ENCODE results near the gene NCBP3. TPM values are rescaled to one million over a fixed set of nuclear protein-coding genes. Genes with fewer than 3 reads are reported as not detected.

Gene NCBP3
- total RNA-seq, 1 donor from 2014 or later: 133 TPM

- H3K27me3 Mint-ChIP-seq (ENCODE audit: unreplicated experiment): peaks cover 6% of the 10 kb centered on the region
- H3K4me3 Mint-ChIP-seq (ENCODE audit: unreplicated experiment): no peak overlapping the region
Measured at GRCh38 chr17:3804503-3804931, 41.5 kb downstream of the NCBP3 start.

GRCh38 chr17:3803308-3803640 lies 42.8 kb downstream of the NCBP3 start:
- H3K36me3 Mint-ChIP-seq (ENCODE audit: unreplicated experiment): no peaks in the 10 kb centered on the region
- H3K9me3 Mint-ChIP-seq (ENCODE audit: unreplicated experiment): peaks cover 2% of the 10 kb centered on the region

More at GRCh38 chr17:3804503-3804931, 41.5 kb downstream of the NCBP3 start:
- TF ChIP-seq CTCF (IDR thresholded peaks at IDR 0.05; ENCODE audit: partially characterized antibody, unreplicated experiment): no peak
- DNase-seq: no peak
- Mint-ChIP-seq H3K4me1 (ENCODE audit: low read depth, unreplicated experiment) (no peaks in the 10 kb centered on the region), H3K36me3 (ENCODE audit: unreplicated experiment) (no peaks in the 10 kb centered on the region), H3K27ac (ENCODE audit: unreplicated experiment) (no peak overlapping the region), H3K9me3 (ENCODE audit: unreplicated experiment) (peaks cover 2% of the 10 kb centered on the region)

GRCh38 chr17:3802461-3803307 lies 43.4 kb downstream of the NCBP3 start:
- Mint-ChIP-seq H3K36me3 (ENCODE audit: unreplicated experiment) (no peaks in the 10 kb centered on the region), H3K4me3 (ENCODE audit: unreplicated experiment) (no peak overlapping the region), H3K27me3 (ENCODE audit: unreplicated experiment) (peaks cover 9% of the 10 kb centered on the region), H3K9me3 (ENCODE audit: unreplicated experiment) (peaks cover 2% of the 10 kb centered on the region), H3K4me1 (ENCODE audit: low read depth, unreplicated experiment) (no peaks in the 10 kb centered on the region), H3K27ac (ENCODE audit: unreplicated experiment) (no peak overlapping the region)
- no peak for DNase-seq
- TF ChIP-seq CTCF (IDR thresholded peaks at IDR 0.05; ENCODE audit: partially characterized antibody, unreplicated experiment): no peak

More at GRCh38 chr17:3803308-3803640, 42.8 kb downstream of the NCBP3 start:
- peaks cover 8% of the 10 kb centered on the region for H3K27me3 Mint-ChIP-seq (ENCODE audit: unreplicated experiment)
- no peak overlapping the region for H3K4me3 Mint-ChIP-seq (ENCODE audit: unreplicated experiment)
- no peak overlapping the region for H3K27ac Mint-ChIP-seq (ENCODE audit: unreplicated experiment)
- no peaks in the 10 kb centered on the region for H3K4me1 Mint-ChIP-seq (ENCODE audit: low read depth, unreplicated experiment)
- no peak for DNase-seq
- no peak for TF ChIP-seq CTCF (IDR thresholded peaks at IDR 0.05; ENCODE audit: partially characterized antibody, unreplicated experiment)

- DNase-seq: no peak
- Mint-ChIP-seq H3K27me3 (ENCODE audit: unreplicated experiment) (peaks cover 9% of the 10 kb centered on the region), H3K4me1 (ENCODE audit: low read depth, unreplicated experiment) (no peaks in the 10 kb centered on the region), H3K27ac (ENCODE audit: unreplicated experiment) (no peak overlapping the region), H3K9me3 (ENCODE audit: unreplicated experiment) (peaks cover 2% of the 10 kb centered on the region), H3K36me3 (ENCODE audit: unreplicated experiment) (no peaks in the 10 kb centered on the region), H3K4me3 (ENCODE audit: unreplicated experiment) (no peak overlapping the region)
- no peak for TF ChIP-seq CTCF (IDR thresholded peaks at IDR 0.05; ENCODE audit: partially characterized antibody, unreplicated experiment)
Measured at GRCh38 chr17:3801792-3802191, 44.3 kb downstream of the NCBP3 start.

- no peak for DNase-seq
- H3K36me3 Mint-ChIP-seq (ENCODE audit: unreplicated experiment): no peaks in the 10 kb centered on the region
Measured at GRCh38 chr17:3801347-3801746, 44.7 kb downstream of the NCBP3 start.

More at GRCh38 chr17:3801347-3801746, 44.7 kb downstream of the NCBP3 start:
- Mint-ChIP-seq H3K27ac (ENCODE audit: unreplicated experiment) (no peak overlapping the region), H3K4me1 (ENCODE audit: low read depth, unreplicated experiment) (no peaks in the 10 kb centered on the region), H3K9me3 (ENCODE audit: unreplicated experiment) (peaks cover 2% of the 10 kb centered on the region), H3K4me3 (ENCODE audit: unreplicated experiment) (no peak overlapping the region), H3K27me3 (ENCODE audit: unreplicated experiment) (peaks cover 11% of the 10 kb centered on the region)
- no peak for TF ChIP-seq CTCF (IDR thresholded peaks at IDR 0.05; ENCODE audit: partially characterized antibody, unreplicated experiment)

Data from glutamatergic neuron (in vitro differentiated cells).